Stomach (tissue), 9 donors: ENCODE results near the gene HINFP. TPM values are rescaled to one million over a fixed set of nuclear protein-coding genes. Genes with fewer than 3 reads are reported as not detected.

Source experiments
- DNase-seq, 2 donors: peaks; one replicate each; pipeline versions ENCODE4 v3.0.0 to v3.0.0-alpha.2; 2013 to 2019
- H3K27ac ChIP-seq, 5 donors: fragments of 200-600 bp in 4 of 5; sonication (generic) in 4 of 5; one replicate each; pipeline ENCODE4 v1.5.1; 2013 to 2019; ENCODE audit warnings: mild to moderate bottlenecking in 1 of 5, moderate library complexity in 1 of 5
- H3K27me3 ChIP-seq, 3 donors: fragments of 200-600 bp; sonication (generic); one replicate each; pipeline ENCODE4 v1.5.1; 2017 to 2019; ENCODE audit warnings: mixed run types in 1 of 3
- H3K36me3 ChIP-seq, 4 donors: fragments of 200-600 bp; sonication (generic); 1 replicate in 3 of 4; 2 replicates in 1 of 4; pipeline ENCODE4 v1.5.1; 2016 to 2019
- H3K4me1 ChIP-seq, 4 donors: fragments of 200-600 bp; sonication (generic); one replicate each; pipeline ENCODE4 v1.5.1; 2016 to 2019
- H3K4me3 ChIP-seq, 4 donors: fragments of 200-600 bp; sonication (generic) in 3 of 4; one replicate each; pipeline ENCODE4 v1.5.1; 2016 to 2019; ENCODE audit warnings: mild to moderate bottlenecking in 1 of 4
- H3K9me3 ChIP-seq, 4 donors: fragments of 200-600 bp; sonication (generic); one replicate each; pipeline ENCODE4 v1.5.1; 2016 to 2019
- EP300 ChIP-seq: sonication (generic); formaldehyde crosslinking; IDR thresholded peaks from one replicate; pipeline ENCODE4 v1.6.1; 2017; ENCODE audit warnings: antibody characterized with exemption
- POLR2A ChIP-seq, 4 donors: fragments of 450-650 bp; IDR thresholded peaks; one replicate each; pipeline ENCODE4 v1.6.1; 2016; ENCODE audit warnings: antibody characterized with exemption in 4 of 4, control low read depth in 2 of 4, mild to moderate bottlenecking in 1 of 4, moderate library complexity in 1 of 4
- POLR2AphosphoS5 ChIP-seq, 3 donors: sonication (generic); formaldehyde crosslinking; IDR thresholded peaks; one replicate each; pipeline ENCODE4 v1.6.1; 2016; ENCODE audit warnings: antibody characterized with exemption in 3 of 3
- WGBS, 5 donors: extraction: QIAGEN DNeasy Blood & Tissue Kit in 3 of 5; methylation state at CpG; one replicate each; pipeline versions ENCODE4 v1.1.5 to v1.1.7; 2013 to 2018; 5-methylcytosine and 5-hydroxymethylcytosine counted together
- intact Hi-C: fragments of 100-400 bp; cut with DNase I; formaldehyde crosslinking; loops from one replicate; pipeline ENCODE4 v1.15.1; 2023; ENCODE audit warnings: low total_unique reads
- polyA plus RNA-seq, 3 donors: library from polyadenylated mRNA; stranded (reverse); fragments of 200-250 nt; gene quantifications; one replicate each; pipeline ENCODE4 v1.2.3, GENCODE V29; 2013
- total RNA-seq, 5 donors: library from RNA; depleted of rRNA; stranded (reverse); fragments of >200 nt; gene quantifications; one replicate each; pipeline versions ENCODE4 v1.1.0 to v1.2.3, GENCODE V29; 2014 to 2016
- TF ChIP-seq, protein P1 (sequence below), 7 experiments: fragments of 450-650 bp in 4 of 7; fragments of 200-600 bp in 3 of 7; sonication (generic) in 3 of 7; IDR thresholded peaks; one replicate each; pipeline ENCODE4 v1.5.1; 2016 to 2019; ENCODE audit warnings: antibody characterized with exemption in 7 of 7, control low read depth in 2 of 7, mild to moderate bottlenecking in 1 of 7
- donor health status: healthy with polysubstance abuse.
- donor health status: Bipolar disorder and iron deficiency.
- donor health status: healthy.

HINFP gene
- total and polyA plus RNA-seq, 8 donors: 9.2 to 80.8 (median 27.5) TPM

DNA sequence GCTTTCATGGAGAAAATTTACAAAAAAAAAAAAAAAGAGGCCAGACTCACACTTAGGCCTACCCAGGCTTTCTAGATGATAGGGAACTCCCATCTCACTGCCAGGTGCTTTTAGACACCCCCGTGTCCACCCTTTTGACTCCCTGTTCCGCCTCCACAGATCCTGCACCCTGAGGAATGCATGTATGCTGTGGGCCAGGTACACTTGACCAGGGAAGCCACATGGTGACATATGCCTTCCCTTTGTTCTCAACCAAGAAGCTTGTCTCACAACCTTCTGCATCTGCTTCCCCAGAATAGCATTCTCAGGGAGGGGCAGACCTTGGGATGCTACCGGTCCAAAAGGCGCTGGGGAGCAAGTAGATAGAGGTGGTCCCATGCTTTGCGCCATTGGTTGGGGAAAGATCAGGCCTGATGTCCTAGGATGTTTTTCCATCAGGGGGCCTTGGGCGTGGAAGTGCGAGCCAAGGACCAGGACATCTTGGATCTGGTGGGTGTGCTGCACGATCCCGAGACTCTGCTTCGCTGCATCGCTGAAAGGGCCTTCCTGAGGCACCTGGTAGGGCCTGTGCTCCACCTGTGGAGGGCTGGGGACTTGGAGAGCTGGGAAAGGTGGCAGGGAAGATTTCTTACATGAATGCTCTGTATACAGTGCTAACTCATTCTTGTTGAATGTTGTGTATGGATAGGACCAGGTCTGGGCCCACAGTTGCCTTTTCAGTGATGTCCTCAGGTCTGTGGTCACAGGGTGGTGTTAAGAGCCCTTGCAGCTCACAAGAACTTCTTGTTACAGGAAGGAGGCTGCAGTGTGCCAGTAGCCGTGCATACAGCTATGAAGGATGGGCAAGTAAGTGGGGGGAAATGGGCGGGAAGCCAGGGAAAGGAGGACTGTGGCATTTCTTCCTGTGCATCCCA, 29.2 kb upstream of the HINFP start:
- TF ChIP-seq EP300: no peak
- TF ChIP-seq, protein P1, sequence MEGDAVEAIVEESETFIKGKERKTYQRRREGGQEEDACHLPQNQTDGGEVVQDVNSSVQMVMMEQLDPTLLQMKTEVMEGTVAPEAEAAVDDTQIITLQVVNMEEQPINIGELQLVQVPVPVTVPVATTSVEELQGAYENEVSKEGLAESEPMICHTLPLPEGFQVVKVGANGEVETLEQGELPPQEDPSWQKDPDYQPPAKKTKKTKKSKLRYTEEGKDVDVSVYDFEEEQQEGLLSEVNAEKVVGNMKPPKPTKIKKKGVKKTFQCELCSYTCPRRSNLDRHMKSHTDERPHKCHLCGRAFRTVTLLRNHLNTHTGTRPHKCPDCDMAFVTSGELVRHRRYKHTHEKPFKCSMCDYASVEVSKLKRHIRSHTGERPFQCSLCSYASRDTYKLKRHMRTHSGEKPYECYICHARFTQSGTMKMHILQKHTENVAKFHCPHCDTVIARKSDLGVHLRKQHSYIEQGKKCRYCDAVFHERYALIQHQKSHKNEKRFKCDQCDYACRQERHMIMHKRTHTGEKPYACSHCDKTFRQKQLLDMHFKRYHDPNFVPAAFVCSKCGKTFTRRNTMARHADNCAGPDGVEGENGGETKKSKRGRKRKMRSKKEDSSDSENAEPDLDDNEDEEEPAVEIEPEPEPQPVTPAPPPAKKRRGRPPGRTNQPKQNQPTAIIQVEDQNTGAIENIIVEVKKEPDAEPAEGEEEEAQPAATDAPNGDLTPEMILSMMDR (IDR thresholded peaks at IDR 0.05): no peak
- TF ChIP-seq POLR2A (IDR thresholded peaks at IDR 0.05): no peak
- TF ChIP-seq POLR2AphosphoS5 (IDR thresholded peaks at IDR 0.05): no peak
- 74 to 86% (median 85%) methylated on average over 10 to 13 of the region's 13 CpGs for WGBS, 5 donors
- H3K4me3 ChIP-seq: peak overlapping the region in 1 of 4 donors; percentile 90
- DNase-seq: no peak
- H3K27me3 ChIP-seq: no peaks in the 10 kb centered on the region
- intact Hi-C loops: no loop called here
- peaks cover 18 to 39% (median 29%) of the 10 kb centered on the region in 4 donors for H3K4me1 ChIP-seq
- H3K27ac ChIP-seq: peak overlapping the region in 2 of 5 donors; percentile 96 to 97
- H3K9me3 ChIP-seq: no peaks in the 10 kb centered on the region
- peaks cover 5 to 22% (median 9%) of the 10 kb centered on the region in 4 donors for H3K36me3 ChIP-seq

DNA sequence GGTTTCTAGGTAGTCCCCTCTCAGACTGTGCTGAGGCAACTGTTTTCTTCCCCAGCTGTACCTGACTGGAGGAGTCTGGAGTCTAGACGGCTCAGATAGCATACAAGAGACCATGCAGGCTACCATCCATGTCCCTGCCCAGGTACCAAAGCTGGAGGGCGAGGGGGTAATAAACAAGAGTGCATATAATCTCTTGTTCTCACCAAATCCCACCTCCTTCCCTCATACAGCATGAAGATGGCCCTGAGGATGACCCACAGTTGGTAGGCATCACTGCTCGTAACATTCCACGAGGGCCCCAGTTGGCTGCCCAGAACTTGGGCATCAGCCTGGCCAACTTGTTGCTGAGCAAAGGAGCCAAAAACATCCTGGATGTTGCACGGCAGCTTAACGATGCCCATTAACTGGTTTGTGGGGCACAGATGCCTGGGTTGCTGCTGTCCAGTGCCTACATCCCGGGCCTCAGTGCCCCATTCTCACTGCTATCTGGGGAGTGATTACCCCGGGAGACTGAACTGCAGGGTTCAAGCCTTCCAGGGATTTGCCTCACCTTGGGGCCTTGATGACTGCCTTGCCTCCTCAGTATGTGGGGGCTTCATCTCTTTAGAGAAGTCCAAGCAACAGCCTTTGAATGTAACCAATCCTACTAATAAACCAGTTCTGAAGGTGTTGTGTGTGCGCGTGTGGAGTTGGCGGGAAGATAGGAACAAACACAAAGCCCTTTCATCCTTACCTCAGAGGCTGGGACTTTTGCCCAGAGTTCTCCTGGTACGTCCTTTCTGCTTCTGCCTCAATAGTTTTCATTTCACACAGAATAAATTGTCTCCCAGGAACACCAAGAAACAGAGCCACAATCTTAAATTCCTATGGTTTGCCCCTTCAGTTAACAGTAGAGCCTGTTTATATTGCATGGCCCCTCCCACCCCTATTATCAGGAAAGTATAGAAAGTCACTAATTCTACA, 28.2 kb upstream of the HINFP start:
- H3K4me3 ChIP-seq: peak overlapping the region; percentile 84 to 90 (median 87)
- intact Hi-C loops: no loop called here
- H3K4me1 ChIP-seq: peaks cover 18 to 39% (median 26%) of the 10 kb centered on the region in 4 donors
- H3K27ac ChIP-seq: peak overlapping the region in 4 of 5 donors; percentile 93 to 97 (median 95)
- DNase-seq: peak; percentile 49 to 57
- peaks cover 14 to 31% (median 18%) of the 10 kb centered on the region in 4 donors for H3K36me3 ChIP-seq
- TF ChIP-seq POLR2A (IDR thresholded peaks at IDR 0.05) (no peak), POLR2AphosphoS5 (IDR thresholded peaks at IDR 0.05) (no peak), EP300 (no peak)
- TF ChIP-seq, protein P1 (IDR thresholded peaks at IDR 0.05): no peak
- WGBS, 5 donors: 24 to 49% (median 42%) methylated on average over 6 to 12 of the region's 12 CpGs
- no peaks in the 10 kb centered on the region for H3K9me3 ChIP-seq
- H3K27me3 ChIP-seq: no peaks in the 10 kb centered on the region

DNA sequence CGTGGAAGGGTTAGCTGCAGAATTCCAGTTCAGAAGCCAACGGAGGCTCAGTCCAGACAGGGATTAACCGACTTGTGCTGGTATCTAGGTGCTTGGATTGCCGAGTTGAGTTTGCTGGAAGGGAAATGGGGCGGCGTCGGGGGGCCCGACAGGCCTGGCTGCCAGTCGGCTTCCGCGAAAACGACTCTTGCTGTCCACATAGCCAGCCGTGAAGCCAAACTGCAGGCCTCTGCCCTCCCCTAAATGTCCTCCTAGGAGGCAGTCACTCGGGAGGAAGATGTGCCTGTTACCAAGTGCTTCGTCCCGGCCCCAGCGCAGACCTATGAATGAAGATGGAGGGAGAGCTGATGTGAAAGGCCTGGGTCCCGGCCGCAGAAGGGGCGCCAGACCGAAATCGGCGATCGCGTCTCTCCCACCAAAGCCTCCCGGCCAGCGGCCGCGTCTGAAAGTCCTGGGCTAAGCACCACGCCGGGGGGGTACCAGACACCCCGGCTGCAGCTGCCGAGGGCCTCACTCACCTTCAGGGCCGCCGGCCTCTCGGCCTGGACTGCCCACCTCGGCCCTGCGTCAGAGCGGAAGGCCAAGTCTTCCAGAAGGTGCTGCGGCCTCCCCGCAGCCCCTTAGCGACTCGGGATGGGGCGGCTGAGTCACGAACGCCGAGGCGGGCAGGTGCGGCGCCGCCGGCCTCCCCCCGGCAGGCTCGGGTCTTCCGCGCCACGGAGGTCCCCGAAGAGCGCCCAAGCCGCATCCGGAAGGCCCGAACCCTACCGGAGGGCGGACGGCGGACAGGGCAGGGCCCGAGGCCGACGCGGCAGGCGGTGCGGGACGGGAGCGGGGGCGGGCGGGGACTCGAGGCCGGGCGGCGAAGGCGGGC, 27.2 kb upstream of the HINFP start:
- Histone ChIP-seq H3K9me3 (no peaks in the 10 kb centered on the region), H3K4me3 (peak overlapping the region; percentile 84 to 90 (median 87)), H3K27ac (peak overlapping the region; percentile 91 to 97 (median 94)), H3K36me3 (peaks cover 17 to 38% (median 24%) of the 10 kb centered on the region in 4 donors), H3K27me3 (no peaks in the 10 kb centered on the region), H3K4me1 (peaks cover 18 to 39% (median 26%) of the 10 kb centered on the region in 4 donors)
- 0 to 2% (median 1%) methylated on average over 49 to 81 of the region's 81 CpGs for WGBS, 5 donors
- peak; percentile 37 to 69 for DNase-seq
- intact Hi-C loops: no loop called here
- no peak for TF ChIP-seq POLR2A (IDR thresholded peaks at IDR 0.05)
- peak in 1 of 3 donors; percentile 3 for TF ChIP-seq POLR2AphosphoS5 (IDR thresholded peaks at IDR 0.05)

DNA sequence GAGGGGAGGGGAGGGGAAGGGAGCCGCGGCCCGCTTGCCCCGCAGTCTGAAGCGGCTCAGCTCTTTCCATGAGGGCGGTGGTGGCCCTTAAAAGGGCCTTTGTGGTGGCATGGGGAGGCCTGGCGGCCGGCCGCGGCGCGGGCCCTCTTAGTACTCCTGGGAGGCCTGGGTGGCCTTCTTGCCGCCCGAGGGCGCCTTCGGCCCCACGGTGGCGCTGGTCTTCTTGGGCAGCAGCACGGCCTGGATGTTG, 26.6 kb upstream of the HINFP start:
- H3K27ac ChIP-seq: peak overlapping the region; percentile 91 to 97 (median 94)
- WGBS, 5 donors: 0 to 1% (median 0%) methylated on average over 8 to 19 of the region's 19 CpGs

More for the DNA sequence above, 26.6 kb upstream of the HINFP start:
- Histone ChIP-seq H3K4me3 (peak overlapping the region; percentile 84 to 90 (median 87)), H3K9me3 (no peaks in the 10 kb centered on the region), H3K27me3 (no peaks in the 10 kb centered on the region), H3K4me1 (peaks cover 18 to 43% (median 28%) of the 10 kb centered on the region in 4 donors), H3K36me3 (peaks cover 17 to 38% (median 24%) of the 10 kb centered on the region in 4 donors)
- TF ChIP-seq, protein P1 (IDR thresholded peaks at IDR 0.05): peak in 5 of 7 experiments; percentile 51 to 75 (median 62)
- no peak for TF ChIP-seq EP300
- DNase-seq: peak; percentile 88 to 93
- intact Hi-C loops: no loop called here
